Keratinocyte (primary cell): ENCODE data around the gene RIMS1.
"Not testable (repeated sequence)": the region's sequence is repeated elsewhere in the genome, so short reads cannot be mapped to it uniquely, and the experiment has no call there.

Experiments
- EZH2 ChIP-seq: IDR thresholded peaks from one replicate; pipeline ENCODE4 v1.6.1; 2012; ENCODE audit warnings: inconsistent platforms, mild to moderate bottlenecking, low read length, moderate library complexity
- TF ChIP-seq, protein P1 (sequence below), 3 experiments: IDR thresholded peaks in 1 of 3; conservative IDR thresholded peaks in 1 of 3; optimal IDR thresholded peaks in 1 of 3; 2 replicates in 2 of 3; 3 replicates in 1 of 3; pipeline versions ENCODE3 to v1.5.1; 2011; ENCODE audit warnings: low read length in 3 of 3, mild to moderate bottlenecking in 3 of 3, moderate library complexity in 2 of 3, control low read depth in 1 of 3, inconsistent platforms in 1 of 3; ENCODE audit not compliant: insufficient read depth in 2 of 3; ENCODE audit errors: extremely low read depth in 1 of 3

DNA sequence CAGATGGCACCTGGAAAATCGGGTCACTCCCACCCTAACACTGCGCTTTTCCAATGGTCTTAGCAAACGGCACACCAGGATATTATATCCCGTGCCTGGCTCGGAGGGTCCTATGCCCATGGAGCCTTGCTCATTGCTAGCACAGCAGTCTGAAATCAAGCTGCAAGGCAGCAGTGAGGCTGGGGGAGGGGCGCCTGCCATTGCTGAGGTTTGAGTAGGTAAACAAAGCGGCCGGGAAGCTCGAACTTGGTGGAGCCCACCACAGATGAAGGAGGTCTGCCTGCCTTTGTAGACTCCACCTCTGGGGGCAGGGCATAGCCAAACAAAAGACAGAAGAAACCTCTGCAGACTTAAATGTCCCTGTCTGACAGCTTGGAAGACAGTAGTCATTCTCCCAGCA, 120.2 kb downstream of the RIMS1 start:
- TF ChIP-seq, protein P1, sequence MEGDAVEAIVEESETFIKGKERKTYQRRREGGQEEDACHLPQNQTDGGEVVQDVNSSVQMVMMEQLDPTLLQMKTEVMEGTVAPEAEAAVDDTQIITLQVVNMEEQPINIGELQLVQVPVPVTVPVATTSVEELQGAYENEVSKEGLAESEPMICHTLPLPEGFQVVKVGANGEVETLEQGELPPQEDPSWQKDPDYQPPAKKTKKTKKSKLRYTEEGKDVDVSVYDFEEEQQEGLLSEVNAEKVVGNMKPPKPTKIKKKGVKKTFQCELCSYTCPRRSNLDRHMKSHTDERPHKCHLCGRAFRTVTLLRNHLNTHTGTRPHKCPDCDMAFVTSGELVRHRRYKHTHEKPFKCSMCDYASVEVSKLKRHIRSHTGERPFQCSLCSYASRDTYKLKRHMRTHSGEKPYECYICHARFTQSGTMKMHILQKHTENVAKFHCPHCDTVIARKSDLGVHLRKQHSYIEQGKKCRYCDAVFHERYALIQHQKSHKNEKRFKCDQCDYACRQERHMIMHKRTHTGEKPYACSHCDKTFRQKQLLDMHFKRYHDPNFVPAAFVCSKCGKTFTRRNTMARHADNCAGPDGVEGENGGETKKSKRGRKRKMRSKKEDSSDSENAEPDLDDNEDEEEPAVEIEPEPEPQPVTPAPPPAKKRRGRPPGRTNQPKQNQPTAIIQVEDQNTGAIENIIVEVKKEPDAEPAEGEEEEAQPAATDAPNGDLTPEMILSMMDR (optimal IDR thresholded peaks at IDR 0.05 in 1 of 3, IDR thresholded peaks at IDR 0.05 in 1 of 3, conservative IDR thresholded peaks at IDR 0.05 in 1 of 3; ENCODE audit: extremely low read depth in 1 of 3, insufficient read depth in 2 of 3, low read length in 3 of 3), result not testable (repeated sequence)
- not testable (repeated sequence) for TF ChIP-seq EZH2
